Measurements from ENCODE around the gene DDX24. TPM values are rescaled to one million over a fixed set of nuclear protein-coding genes. Genes with fewer than 3 reads are reported as not detected.
A peak's percentile ranks its signal among the peaks of the same experiment; 100 is the strongest.

Gene DDX24
- total RNA-seq, 2 donors from 2014 or later = 131 to 137 TPM

DNA sequence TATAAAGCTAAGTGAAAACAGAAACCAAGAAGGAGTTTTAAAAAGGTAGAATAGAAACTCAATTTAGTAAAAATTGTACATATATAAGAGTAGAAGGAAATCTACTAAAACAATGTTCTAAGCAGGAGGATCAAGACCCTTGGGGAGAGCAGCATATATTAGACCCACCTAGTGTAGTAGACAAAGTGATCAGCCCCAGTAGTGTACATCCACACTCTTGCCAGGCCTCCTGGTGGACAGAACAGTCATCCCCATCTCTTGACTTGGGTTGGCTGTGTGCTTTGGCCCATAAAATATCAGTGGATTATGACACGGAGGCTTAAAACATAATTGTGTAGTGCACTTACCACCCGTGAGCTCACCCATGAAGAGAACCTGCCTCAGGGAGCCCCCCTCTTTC lies 65.8 kb downstream of the DDX24 start:
- Histone ChIP-seq H3K36me3 (ENCODE audit: control insufficient read depth, insufficient read depth, low read length) (no peaks in the 10 kb centered on the region), H3K27me3 (ENCODE audit: control insufficient read depth, insufficient read depth, low read length, poor library complexity, severe bottlenecking) (peaks cover 5% of the 10 kb centered on the region), H3K27ac (ENCODE audit: low read depth, low read length) (no peak overlapping the region), H3K9me3 (ENCODE audit: control insufficient read depth, low read length) (no peaks in the 10 kb centered on the region), H3K4me1 (ENCODE audit: control insufficient read depth, insufficient read depth, low read length) (no peaks in the 10 kb centered on the region), H3K9ac (ENCODE audit: extremely low read depth, low read length, poor library complexity, severe bottlenecking) (no peak overlapping the region), H3K4me3 (ENCODE audit: low read length) (no peak overlapping the region)
- no peaks in the 10 kb centered on the region for H3K36me3 Mint-ChIP-seq (ENCODE audit: low read depth)
- H3K4me1 Mint-ChIP-seq = no peaks in the 10 kb centered on the region
- H3K27me3 Mint-ChIP-seq (ENCODE audit: insufficient read depth) = peaks cover 18% of the 10 kb centered on the region
- TF ChIP-seq, protein P1, sequence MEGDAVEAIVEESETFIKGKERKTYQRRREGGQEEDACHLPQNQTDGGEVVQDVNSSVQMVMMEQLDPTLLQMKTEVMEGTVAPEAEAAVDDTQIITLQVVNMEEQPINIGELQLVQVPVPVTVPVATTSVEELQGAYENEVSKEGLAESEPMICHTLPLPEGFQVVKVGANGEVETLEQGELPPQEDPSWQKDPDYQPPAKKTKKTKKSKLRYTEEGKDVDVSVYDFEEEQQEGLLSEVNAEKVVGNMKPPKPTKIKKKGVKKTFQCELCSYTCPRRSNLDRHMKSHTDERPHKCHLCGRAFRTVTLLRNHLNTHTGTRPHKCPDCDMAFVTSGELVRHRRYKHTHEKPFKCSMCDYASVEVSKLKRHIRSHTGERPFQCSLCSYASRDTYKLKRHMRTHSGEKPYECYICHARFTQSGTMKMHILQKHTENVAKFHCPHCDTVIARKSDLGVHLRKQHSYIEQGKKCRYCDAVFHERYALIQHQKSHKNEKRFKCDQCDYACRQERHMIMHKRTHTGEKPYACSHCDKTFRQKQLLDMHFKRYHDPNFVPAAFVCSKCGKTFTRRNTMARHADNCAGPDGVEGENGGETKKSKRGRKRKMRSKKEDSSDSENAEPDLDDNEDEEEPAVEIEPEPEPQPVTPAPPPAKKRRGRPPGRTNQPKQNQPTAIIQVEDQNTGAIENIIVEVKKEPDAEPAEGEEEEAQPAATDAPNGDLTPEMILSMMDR (conservative IDR thresholded peaks at IDR 0.05) = peak; percentile 31
- H3K27ac Mint-ChIP-seq = no peak overlapping the region
- no peak for DNase-seq
- no peak overlapping the region for H3K4me3 Mint-ChIP-seq
- WGBS, 2 experiments (ENCODE audit: insufficient coverage in 1 of 2, insufficient read length in 1 of 2) = 88 to 92% methylated on average over 2 of the region's 2 CpGs
- no peaks in the 10 kb centered on the region for H3K9me3 Mint-ChIP-seq

DNA sequence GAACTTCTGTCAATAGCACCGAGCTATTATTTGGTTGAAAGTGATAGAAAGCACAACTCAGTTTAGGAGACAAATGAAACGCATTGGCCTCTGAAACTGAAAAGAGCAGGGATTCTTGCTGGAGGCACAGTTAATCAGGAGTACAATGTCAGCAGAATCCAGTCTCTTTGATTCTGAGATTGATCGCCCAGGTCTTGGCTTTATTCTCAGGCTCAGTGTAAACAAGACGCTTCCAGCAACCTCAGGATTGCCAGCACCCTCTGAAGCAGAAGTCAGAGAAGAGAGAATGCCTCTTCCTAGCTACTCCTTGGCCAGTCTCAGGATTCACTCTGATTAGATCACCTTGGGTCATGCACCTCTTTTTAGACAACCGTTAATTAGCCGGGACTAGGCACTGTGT lies 66.6 kb downstream of the DDX24 start:
- no peaks in the 10 kb centered on the region for H3K9me3 Mint-ChIP-seq
- H3K36me3 Mint-ChIP-seq (ENCODE audit: low read depth) = no peaks in the 10 kb centered on the region
- no peak overlapping the region for H3K4me3 Mint-ChIP-seq
- Histone ChIP-seq H3K4me1 (ENCODE audit: control insufficient read depth, insufficient read depth, low read length) (no peaks in the 10 kb centered on the region), H3K9ac (ENCODE audit: extremely low read depth, low read length, poor library complexity, severe bottlenecking) (no peak overlapping the region), H3K27me3 (ENCODE audit: control insufficient read depth, insufficient read depth, low read length, poor library complexity, severe bottlenecking) (peaks cover 5% of the 10 kb centered on the region), H3K4me3 (ENCODE audit: low read length) (no peak overlapping the region), H3K36me3 (ENCODE audit: control insufficient read depth, insufficient read depth, low read length) (no peaks in the 10 kb centered on the region), H3K27ac (ENCODE audit: low read depth, low read length) (no peak overlapping the region), H3K9me3 (ENCODE audit: control insufficient read depth, low read length) (no peaks in the 10 kb centered on the region)
- H3K27me3 Mint-ChIP-seq (ENCODE audit: insufficient read depth) = peaks cover 18% of the 10 kb centered on the region
- 93 to 94% methylated on average over 6 of the region's 6 CpGs for WGBS, 2 experiments (ENCODE audit: insufficient coverage in 1 of 2, insufficient read length in 1 of 2)
- H3K4me1 Mint-ChIP-seq = no peaks in the 10 kb centered on the region
- DNase-seq = no peak
- H3K27ac Mint-ChIP-seq = no peak overlapping the region
- TF ChIP-seq, protein P1 (conservative IDR thresholded peaks at IDR 0.05) = no peak

DNA sequence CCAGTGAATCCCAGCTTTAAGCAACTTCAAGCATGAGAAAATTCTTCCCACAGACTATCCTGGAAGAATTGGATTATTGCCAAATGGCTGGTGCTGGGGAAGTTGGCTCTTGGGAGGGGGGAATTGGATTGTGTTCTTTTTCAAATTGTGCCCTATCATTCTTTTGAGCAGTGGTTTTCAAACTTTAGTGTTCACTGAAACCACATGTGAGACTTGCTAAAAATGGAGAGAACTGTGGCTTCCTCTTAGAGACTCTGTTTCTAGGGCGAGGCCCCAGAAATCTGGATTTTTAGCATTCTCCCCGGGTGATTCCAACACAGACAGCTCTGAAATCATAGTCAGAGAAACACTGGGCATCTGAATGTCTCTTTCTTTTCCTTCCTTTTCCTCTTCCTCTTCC lies 69.2 kb downstream of the DDX24 start:
- Histone ChIP-seq H3K27me3 (ENCODE audit: control insufficient read depth, insufficient read depth, low read length, poor library complexity, severe bottlenecking) (peaks cover 5% of the 10 kb centered on the region), H3K4me1 (ENCODE audit: control insufficient read depth, insufficient read depth, low read length) (no peaks in the 10 kb centered on the region), H3K9me3 (ENCODE audit: control insufficient read depth, low read length) (no peaks in the 10 kb centered on the region), H3K9ac (ENCODE audit: extremely low read depth, low read length, poor library complexity, severe bottlenecking) (no peak overlapping the region), H3K4me3 (ENCODE audit: low read length) (no peak overlapping the region), H3K27ac (ENCODE audit: low read depth, low read length) (no peak overlapping the region), H3K36me3 (ENCODE audit: control insufficient read depth, insufficient read depth, low read length) (no peaks in the 10 kb centered on the region)
- H3K27me3 Mint-ChIP-seq (ENCODE audit: insufficient read depth) = peaks cover 10% of the 10 kb centered on the region
- no peak overlapping the region for H3K4me3 Mint-ChIP-seq
- WGBS, 2 experiments (ENCODE audit: insufficient coverage in 1 of 2, insufficient read length in 1 of 2) = 89 to 95% methylated on average over 2 of the region's 2 CpGs
- TF ChIP-seq, protein P1 (conservative IDR thresholded peaks at IDR 0.05) = no peak
- H3K36me3 Mint-ChIP-seq (ENCODE audit: low read depth) = no peaks in the 10 kb centered on the region
- H3K4me1 Mint-ChIP-seq = no peaks in the 10 kb centered on the region
- H3K9me3 Mint-ChIP-seq = no peaks in the 10 kb centered on the region
- no peak overlapping the region for H3K27ac Mint-ChIP-seq
- DNase-seq = no peak

All from endodermal cell (in vitro differentiated cells).